RWPE2 (cell line): ENCODE results near the gene TRPC3.

Experiments
- ATAC-seq: fragments of 200-7000 bp; cut with Tn5 transposase; 3 replicates; pipeline ENCODE4 v1.9.1; 2021; ENCODE audit warnings: low read depth
- DNase-seq: peaks from one replicate; pipeline ENCODE4 v3.0.0-alpha.2; 2020; ENCODE audit warnings: low spot score
- H3K27ac ChIP-seq: fragments of 450-650 bp; 2 replicates; pipeline ENCODE4 v1.5.1; 2017; ENCODE audit warnings: mild to moderate bottlenecking; ENCODE audit not compliant: poor library complexity, severe bottlenecking
- H3K27me3 ChIP-seq: fragments of 250-450 bp; sonication (Bioruptor Pico); 2 replicates; pipeline ENCODE4 v1.5.1; 2021; ENCODE audit warnings: mild to moderate bottlenecking, moderate library complexity; ENCODE audit not compliant: insufficient read depth, poor library complexity, severe bottlenecking
- H3K36me3 ChIP-seq: fragments of 250-450 bp; sonication (Bioruptor Pico); 2 replicates; pipeline ENCODE4 v1.5.1; 2020; ENCODE audit warnings: low read depth, mild to moderate bottlenecking, moderate library complexity
- H3K4me1 ChIP-seq: fragments of 250-450 bp; sonication (Bioruptor Pico); 2 replicates; pipeline ENCODE4 v1.5.1; 2021; ENCODE audit warnings: mild to moderate bottlenecking, moderate library complexity; ENCODE audit not compliant: insufficient read depth, poor library complexity, severe bottlenecking
- H3K4me3 ChIP-seq: fragments of 250-450 bp; sonication (Bioruptor Pico); 2 replicates; pipeline ENCODE4 v1.5.1; 2021; ENCODE audit warnings: mild to moderate bottlenecking, moderate library complexity; ENCODE audit not compliant: severe bottlenecking
- H3K9me3 ChIP-seq: fragments of 250-450 bp; sonication (Bioruptor Pico); 2 replicates; pipeline ENCODE4 v1.5.1; 2021; ENCODE audit warnings: mild to moderate bottlenecking, moderate library complexity; ENCODE audit not compliant: severe bottlenecking
- TF ChIP-seq, protein P1 (sequence below): fragments of 450-650 bp; IDR thresholded peaks from one replicate; pipeline ENCODE4 v1.5.1; 2017; ENCODE audit warnings: mild to moderate bottlenecking, moderate library complexity; ENCODE audit not compliant: poor library complexity, severe bottlenecking

The TRPC3 gene

DNA sequence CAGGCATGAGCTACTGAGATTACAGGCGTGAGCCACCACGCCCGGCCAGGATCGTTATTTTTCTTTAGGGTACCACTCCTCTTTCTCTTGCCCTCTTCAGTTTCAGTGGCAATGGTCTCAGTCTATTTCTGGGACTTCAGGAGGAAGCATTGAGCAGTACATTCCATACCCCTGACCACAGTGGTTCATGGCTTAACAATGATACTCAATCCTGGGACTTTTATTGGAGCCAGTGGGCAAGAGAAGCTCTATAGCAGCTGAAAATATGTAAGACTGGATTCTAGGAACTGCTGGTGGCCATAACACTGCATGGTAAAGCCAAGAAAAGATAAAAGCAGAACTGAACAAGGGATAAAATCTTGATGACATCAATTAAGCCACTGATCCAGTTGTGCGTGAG lies 122.3 kb downstream of the TRPC3 start:
- ATAC-seq (no peak), DNase-seq (no peak)
- Histone ChIP-seq H3K36me3 (peaks cover 57% of the 10 kb centered on the region), H3K9me3 (no peaks in the 10 kb centered on the region), H3K27me3 (no peaks in the 10 kb centered on the region), H3K27ac (no peak overlapping the region), H3K4me3 (no peak overlapping the region), H3K4me1 (peaks cover 6% of the 10 kb centered on the region)
- TF ChIP-seq, protein P1, sequence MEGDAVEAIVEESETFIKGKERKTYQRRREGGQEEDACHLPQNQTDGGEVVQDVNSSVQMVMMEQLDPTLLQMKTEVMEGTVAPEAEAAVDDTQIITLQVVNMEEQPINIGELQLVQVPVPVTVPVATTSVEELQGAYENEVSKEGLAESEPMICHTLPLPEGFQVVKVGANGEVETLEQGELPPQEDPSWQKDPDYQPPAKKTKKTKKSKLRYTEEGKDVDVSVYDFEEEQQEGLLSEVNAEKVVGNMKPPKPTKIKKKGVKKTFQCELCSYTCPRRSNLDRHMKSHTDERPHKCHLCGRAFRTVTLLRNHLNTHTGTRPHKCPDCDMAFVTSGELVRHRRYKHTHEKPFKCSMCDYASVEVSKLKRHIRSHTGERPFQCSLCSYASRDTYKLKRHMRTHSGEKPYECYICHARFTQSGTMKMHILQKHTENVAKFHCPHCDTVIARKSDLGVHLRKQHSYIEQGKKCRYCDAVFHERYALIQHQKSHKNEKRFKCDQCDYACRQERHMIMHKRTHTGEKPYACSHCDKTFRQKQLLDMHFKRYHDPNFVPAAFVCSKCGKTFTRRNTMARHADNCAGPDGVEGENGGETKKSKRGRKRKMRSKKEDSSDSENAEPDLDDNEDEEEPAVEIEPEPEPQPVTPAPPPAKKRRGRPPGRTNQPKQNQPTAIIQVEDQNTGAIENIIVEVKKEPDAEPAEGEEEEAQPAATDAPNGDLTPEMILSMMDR, result no peak
